Activated CD8-positive, alpha-beta T cell treated with anti-CD3 and anti-CD28 coated beads for 36 hours (primary cell): ENCODE results near the gene PADI4. TPM values are rescaled to one million over a fixed set of nuclear protein-coding genes. Genes with fewer than 3 reads are reported as not detected.

Experiments
- ATAC-seq: fragments of 200-7000 bp; cut with Tn5 transposase; one replicate; pipeline ENCODE4 v1.10.0; 2021; ENCODE audit warnings: mild to moderate bottlenecking, moderate library complexity
- CTCF ChIA-PET: fragments of 350-600 bp; sonication (Branson Sonifier 250); formaldehyde crosslinking; loops from one replicate; lab custom pipeline; 2021; ENCODE audit warnings: antibody characterized with exemption; lab: Charles Lee
- POLR2A ChIA-PET: fragments of 350-600 bp; sonication (Branson Sonifier 250); formaldehyde crosslinking; loops from one replicate; lab custom pipeline; 2021; ENCODE audit warnings: antibody characterized with exemption; lab: Charles Lee
- DNase-seq: peaks from one replicate; pipeline ENCODE4 v3.0.0-alpha.2; 2020
- H3K27ac Mint-ChIP-seq: one replicate; pipeline ENCODE4 v1.8.0; 2021; ENCODE audit warnings: mild to moderate bottlenecking, mixed read lengths
- H3K27me3 Mint-ChIP-seq: one replicate; pipeline ENCODE4 v1.8.0; 2021; ENCODE audit warnings: mixed read lengths
- H3K36me3 Mint-ChIP-seq: one replicate; pipeline ENCODE4 v1.8.0; 2021; ENCODE audit warnings: low read depth, mixed read lengths
- H3K4me1 Mint-ChIP-seq: one replicate; pipeline ENCODE4 v1.8.0; 2021; ENCODE audit warnings: low read depth, mixed read lengths
- H3K4me3 Mint-ChIP-seq: one replicate; pipeline ENCODE4 v1.8.0; 2021; ENCODE audit warnings: mild to moderate bottlenecking, moderate library complexity, mixed read lengths
- H3K9me3 Mint-ChIP-seq: one replicate; pipeline ENCODE4 v1.8.0; 2021; ENCODE audit warnings: mixed read lengths
- CTCF ChIP-seq: fragments of 200-600 bp; IDR thresholded peaks from one replicate; pipeline ENCODE4 v1.8.0; 2022; ENCODE audit warnings: antibody characterized with exemption, mild to moderate bottlenecking
- intact Hi-C: fragments of 100-400 bp; cut with micrococcal nuclease; formaldehyde crosslinking; loops from one replicate; pipeline ENCODE4 v1.10.0; 2022
- total RNA-seq, 2 experiments: library from RNA; stranded (reverse); gene quantifications; one replicate each; pipeline ENCODE4 v1.2.3, GENCODE V29; 2021

Gene PADI4
- total RNA-seq, 2 experiments from 2014 or later, result 1.6 to 1.8 TPM

DNA sequence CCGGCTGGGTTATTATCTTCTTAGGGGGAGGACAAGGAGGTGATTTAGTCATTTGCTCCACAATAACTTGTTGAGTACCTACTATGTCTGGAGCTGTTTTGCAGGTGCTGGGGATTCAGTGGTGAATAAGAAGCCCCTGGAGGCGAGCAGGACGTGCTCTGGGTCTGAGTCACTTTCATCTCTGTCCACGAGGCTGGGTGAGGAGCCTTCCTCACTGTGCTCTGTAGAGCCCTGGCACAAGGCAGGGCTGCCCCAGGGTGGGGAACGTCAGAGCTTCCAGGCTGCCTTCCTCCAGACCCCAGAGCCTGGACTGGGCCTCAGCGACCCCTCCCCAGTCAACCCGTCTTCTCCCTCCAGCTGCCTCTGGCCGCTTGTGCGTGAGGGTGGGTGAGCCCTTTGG lies 61.5 kb downstream of the PADI4 start:
- H3K4me1 Mint-ChIP-seq, result no peaks in the 10 kb centered on the region
- POLR2A ChIA-PET, result no interaction called here

GRCh38 chr1:17370618-17371017 lies 62.6 kb downstream of the PADI4 start:
- no peak for TF ChIP-seq CTCF
- H3K27ac Mint-ChIP-seq, result no peak overlapping the region
- H3K36me3 Mint-ChIP-seq, result no peaks in the 10 kb centered on the region
- H3K27me3 Mint-ChIP-seq, result peaks cover 9% of the 10 kb centered on the region
- POLR2A ChIA-PET, result no interaction called here
- no peaks in the 10 kb centered on the region for H3K9me3 Mint-ChIP-seq
- DNase-seq (no peak), ATAC-seq (no peak)
- intact Hi-C loops, result no loop called here
- H3K4me3 Mint-ChIP-seq, result no peak overlapping the region
- H3K4me1 Mint-ChIP-seq, result no peaks in the 10 kb centered on the region
- CTCF ChIA-PET, result interaction anchor here (1.9 kb wide), 1 partner anchor 34 kb away, joined by 6 read pairs; no protein-coding TSS in a partner anchor

More for the DNA sequence above, 61.5 kb downstream of the PADI4 start:
- H3K27ac Mint-ChIP-seq, result no peak overlapping the region
- no peaks in the 10 kb centered on the region for H3K36me3 Mint-ChIP-seq
- ATAC-seq, result no peak
- CTCF ChIA-PET, result interaction anchor here (0.6 to 1.9 kb wide), 3 partner anchors 33 to 261 kb away, joined by 3 to 6 read pairs (median 3); no protein-coding TSS in a partner anchor
- H3K4me3 Mint-ChIP-seq, result no peak overlapping the region
- TF ChIP-seq CTCF, result no peak
- intact Hi-C loops, result no loop called here
- DNase-seq, result no peak
- H3K9me3 Mint-ChIP-seq, result no peaks in the 10 kb centered on the region
- peaks cover 12% of the 10 kb centered on the region for H3K27me3 Mint-ChIP-seq

GRCh38 chr1:17371896-17372295 lies 63.9 kb downstream of the PADI4 start, which contains the start of gene PADI6:
TSS of gene PADI6 (plus strand) at chr1:17372196. CDS start at chr1:17372246, 50 bp downstream.
- intact Hi-C loops, result no loop called here
- ATAC-seq (no peak), DNase-seq (no peak)
- CTCF ChIA-PET, result no interaction called here
- Mint-ChIP-seq H3K27me3 (peaks cover 3% of the 10 kb centered on the region), H3K9me3 (no peaks in the 10 kb centered on the region), H3K4me3 (no peak within 1 kb of the TSS), H3K36me3 (no peaks in the 10 kb centered on the region), H3K27ac (no peak within 1 kb of the TSS), H3K4me1 (no peaks in the 10 kb centered on the region)
- no peak for TF ChIP-seq CTCF
- POLR2A ChIA-PET, result no interaction called here

- Mint-ChIP-seq H3K4me3 (no peak overlapping the region), H3K36me3 (no peaks in the 10 kb centered on the region), H3K27ac (no peak overlapping the region), H3K27me3 (no peaks in the 10 kb centered on the region), H3K4me1 (no peaks in the 10 kb centered on the region), H3K9me3 (no peaks in the 10 kb centered on the region)
- intact Hi-C loops, result no loop called here
- TF ChIP-seq CTCF, result no peak
- ATAC-seq, result no peak
- DNase-seq, result no peak
- CTCF ChIA-PET, result no interaction called here
- POLR2A ChIA-PET, result no interaction called here
These were observed 65.0 kb downstream of the PADI4 start for GRCh38 chr1:17372955-17373354.

- H3K27me3 Mint-ChIP-seq, result peaks cover under 1% of the 10 kb centered on the region
- ATAC-seq, result no peak
- H3K36me3 Mint-ChIP-seq, result no peaks in the 10 kb centered on the region
- H3K4me3 Mint-ChIP-seq, result no peak overlapping the region
- ChIA-PET CTCF (no interaction called here), POLR2A (no interaction called here)
- H3K9me3 Mint-ChIP-seq, result no peaks in the 10 kb centered on the region
- no peak overlapping the region for H3K27ac Mint-ChIP-seq
- no peak for DNase-seq
- H3K4me1 Mint-ChIP-seq, result no peaks in the 10 kb centered on the region
- TF ChIP-seq CTCF, result no peak
- intact Hi-C loops, result no loop called here
These were observed 67.7 kb downstream of the PADI4 start for GRCh38 chr1:17375651-17376050.
